Keratinocyte (primary cell): ENCODE results near the gene STPG2. TPM values are rescaled to one million over a fixed set of nuclear protein-coding genes. Genes with fewer than 3 reads are reported as not detected.

ENCODE experiments used
- DNase-seq: peaks from one replicate; pipeline ENCODE4 v3.0.0-alpha.2; 2011; ENCODE audit warnings: low read depth, missing footprints, low spot score
- FAIRE-seq: peaks from 2 replicates; lab custom pipeline; 2011; peaks lifted over from hg19 to GRCh38; lab: Jason Lieb, UNC
- H2AFZ ChIP-seq: 2 replicates; pipeline ENCODE4 v1.6.0; 2012; ENCODE audit warnings: low read length, control low read depth, inconsistent platforms; ENCODE audit not compliant: control insufficient read depth
- H3K27ac ChIP-seq: 2 replicates; pipeline ENCODE4 v1.5.1; 2011; ENCODE audit warnings: low read length; ENCODE audit not compliant: control insufficient read depth, insufficient read depth
- H3K27me3 ChIP-seq: 3 replicates; pipeline ENCODE4 v1.6.0; 2011; ENCODE audit warnings: low read length; ENCODE audit not compliant: control insufficient read depth, insufficient read depth; ENCODE audit errors: extremely low read depth
- H3K36me3 ChIP-seq, 2 experiments: 2 replicates in 1 of 2; 3 replicates in 1 of 2; pipeline ENCODE4 v1.5.1; 2011; ENCODE audit warnings: low read length in 2 of 2, mild to moderate bottlenecking in 1 of 2; ENCODE audit not compliant: control insufficient read depth in 2 of 2, insufficient read depth in 2 of 2; ENCODE audit errors: extremely low read depth in 1 of 2
- H3K4me1 ChIP-seq: 3 replicates; pipeline ENCODE4 v1.5.1; 2011; ENCODE audit warnings: low read length; ENCODE audit not compliant: control insufficient read depth, insufficient read depth; ENCODE audit errors: extremely low read depth
- H3K4me2 ChIP-seq: 3 replicates; pipeline ENCODE4 v1.6.0; 2011; ENCODE audit warnings: low read depth, low read length; ENCODE audit not compliant: control insufficient read depth, insufficient read depth; ENCODE audit errors: extremely low read depth
- H3K4me3 ChIP-seq, 3 experiments: fragments of 200-600 bp in 1 of 3; sonication (generic) in 1 of 3; 2 replicates in 2 of 3; 3 replicates in 1 of 3; pipeline ENCODE4 v1.5.1; 2011 to 2016; ENCODE audit warnings: low read length in 3 of 3, mild to moderate bottlenecking in 3 of 3, control low read depth in 2 of 3, inconsistent platforms in 1 of 3, low read depth in 1 of 3, mixed read lengths in 1 of 3, mixed run types in 1 of 3, moderate library complexity in 1 of 3; ENCODE audit not compliant: control insufficient read depth in 2 of 3, insufficient read depth in 2 of 3; ENCODE audit errors: extremely low read depth in 1 of 3
- H3K79me2 ChIP-seq: 2 replicates; pipeline ENCODE4 v1.6.0; 2012; ENCODE audit warnings: low read length; ENCODE audit not compliant: control insufficient read depth, insufficient read depth
- H3K9ac ChIP-seq: 3 replicates; pipeline ENCODE4 v1.6.0; 2011; ENCODE audit warnings: low read length; ENCODE audit not compliant: control insufficient read depth, insufficient read depth; ENCODE audit errors: extremely low read depth
- H3K9me1 ChIP-seq: 3 replicates; pipeline ENCODE4 v1.6.0; 2011; ENCODE audit warnings: low read length; ENCODE audit not compliant: control insufficient read depth, insufficient read depth; ENCODE audit errors: extremely low read depth
- H3K9me3 ChIP-seq: 2 replicates; pipeline ENCODE4 v1.5.1; 2012; ENCODE audit warnings: low read depth, low read length; ENCODE audit not compliant: control insufficient read depth
- H4K20me1 ChIP-seq: 3 replicates; pipeline ENCODE4 v1.6.0; 2011; ENCODE audit warnings: low read length; ENCODE audit not compliant: control insufficient read depth, insufficient read depth; ENCODE audit errors: extremely low read depth
- CTCF ChIP-seq, 3 experiments: IDR thresholded peaks in 1 of 3; conservative IDR thresholded peaks in 1 of 3; optimal IDR thresholded peaks in 1 of 3; 2 replicates in 2 of 3; 3 replicates in 1 of 3; pipeline versions ENCODE3 to v1.5.1; 2011; ENCODE audit warnings: low read length in 3 of 3, mild to moderate bottlenecking in 3 of 3, moderate library complexity in 2 of 3, control low read depth in 1 of 3, inconsistent platforms in 1 of 3; ENCODE audit not compliant: insufficient read depth in 2 of 3; ENCODE audit errors: extremely low read depth in 1 of 3
- EZH2 ChIP-seq: IDR thresholded peaks from one replicate; pipeline ENCODE4 v1.6.1; 2012; ENCODE audit warnings: inconsistent platforms, mild to moderate bottlenecking, low read length, moderate library complexity
- dilution Hi-C: fragments of 300-500 bp; cut with MboI; formaldehyde crosslinking; loops from one replicate; pipeline ENCODE4 v1.7.0; 2020; ENCODE audit warnings: low sequenced_read_pairs; ENCODE audit not compliant: extremely low pct_ligation_motif_present
- polyA plus RNA-seq, 5 experiments: library from polyadenylated mRNA; depleted of rRNA in 3 of 5; stranded (reverse) in 3 of 5; stranded (forward) in 1 of 5; unstranded in 1 of 5; fragments of >200 nt; gene quantifications; 1 replicate in 1 of 5; 2 replicates in 3 of 5; 3 replicates in 1 of 5; pipeline versions ENCODE4 v1.2.1 to v1.2.3, GENCODE V29; 2011 to 2012; ENCODE audit warnings: missing spikeins in 2 of 5, low read depth in 1 of 5, low replicate concordance in 1 of 5

The STPG2 gene
- polyA plus RNA-seq, 1 donor (not counting 4 experiments of a cell fraction or from before 2014, with no cell fraction given) = 0.07 TPM

DNA sequence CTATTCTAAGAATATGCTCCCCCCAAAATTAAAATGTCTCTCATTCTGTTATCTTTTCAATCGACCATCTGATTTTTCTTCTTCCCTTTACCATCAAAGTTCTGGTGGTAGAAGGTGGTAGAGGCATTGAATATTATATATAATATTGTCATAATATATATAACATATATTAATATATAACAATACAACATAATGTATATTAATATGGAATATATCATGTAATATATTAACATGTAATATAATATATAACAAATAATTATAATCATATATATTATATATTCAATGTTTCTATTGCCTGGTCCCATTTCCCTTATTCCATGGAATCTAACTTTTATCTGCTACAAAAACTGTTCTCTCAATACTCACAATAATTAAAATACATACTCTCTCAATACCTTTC, 40.6 kb downstream of the STPG2 start:
- no peaks in the 10 kb centered on the region for H3K9me3 ChIP-seq
- TF ChIP-seq CTCF (optimal IDR thresholded peaks at IDR 0.05 in 1 of 3, IDR thresholded peaks at IDR 0.05 in 1 of 3, conservative IDR thresholded peaks at IDR 0.05 in 1 of 3; ENCODE audit: extremely low read depth in 1 of 3, insufficient read depth in 2 of 3, low read length in 3 of 3) (no peak), EZH2 (no peak)
- no peak overlapping the region for H3K9ac ChIP-seq
- H3K4me2 ChIP-seq = no peak overlapping the region
- no peaks in the 10 kb centered on the region for H3K36me3 ChIP-seq
- H3K4me1 ChIP-seq = no peaks in the 10 kb centered on the region
- H3K4me3 ChIP-seq = no peak overlapping the region
- H3K9me1 ChIP-seq = no peaks in the 10 kb centered on the region
- no peak for DNase-seq
- H3K27me3 ChIP-seq = no peaks in the 10 kb centered on the region
- no peak for FAIRE-seq
- no peaks in the 10 kb centered on the region for H4K20me1 ChIP-seq
- H3K79me2 ChIP-seq = no peaks in the 10 kb centered on the region
- no peak overlapping the region for H3K27ac ChIP-seq
- dilution Hi-C loops = no loop called here
- no peak overlapping the region for H2AFZ ChIP-seq

DNA sequence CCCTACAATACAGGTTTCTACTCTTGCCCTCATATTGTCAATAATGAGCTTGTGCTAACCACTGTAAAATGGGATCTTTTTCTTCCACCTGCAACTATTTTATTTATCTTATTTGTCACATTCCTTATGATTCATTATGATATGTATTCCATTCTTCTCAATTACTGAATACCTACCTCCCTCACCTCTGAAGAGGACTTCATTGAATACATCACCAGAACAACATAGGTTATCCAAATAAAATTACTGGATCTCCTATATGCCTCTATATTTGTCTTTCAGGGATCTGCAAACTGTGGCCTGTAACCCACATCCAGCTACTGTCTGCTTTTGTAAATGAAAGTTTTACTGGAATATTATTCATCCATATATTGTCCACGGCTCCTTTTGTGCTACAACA, 41.3 kb downstream of the STPG2 start:
- DNase-seq (no peak), FAIRE-seq (no peak)
- Histone ChIP-seq H3K4me3 (no peak overlapping the region), H3K27ac (no peak overlapping the region), H3K9ac (no peak overlapping the region), H3K9me1 (no peaks in the 10 kb centered on the region), H2AFZ (no peak overlapping the region), H3K4me2 (no peak overlapping the region), H3K36me3 (no peaks in the 10 kb centered on the region), H3K4me1 (no peaks in the 10 kb centered on the region), H3K9me3 (no peaks in the 10 kb centered on the region), H3K27me3 (no peaks in the 10 kb centered on the region), H4K20me1 (no peaks in the 10 kb centered on the region), H3K79me2 (no peaks in the 10 kb centered on the region)
- TF ChIP-seq CTCF (optimal IDR thresholded peaks at IDR 0.05 in 1 of 3, IDR thresholded peaks at IDR 0.05 in 1 of 3, conservative IDR thresholded peaks at IDR 0.05 in 1 of 3; ENCODE audit: extremely low read depth in 1 of 3, insufficient read depth in 2 of 3, low read length in 3 of 3) (no peak), EZH2 (no peak)
- dilution Hi-C loops = no loop called here
